Tibial artery (tissue), 4 donors: ENCODE results near the gene RAB4A.

Experiments
- DNase-seq, 2 donors: peaks; one replicate each; pipeline ENCODE4 v3.0.0-alpha.2; 2019
- H3K27ac ChIP-seq, 2 donors: fragments of 200-600 bp; sonication (generic) in 1 of 2; 1 replicate in 1 of 2; 2 replicates in 1 of 2; pipeline ENCODE4 v1.5.1; 2018 to 2019; ENCODE audit warnings: mild to moderate bottlenecking in 1 of 2
- H3K27me3 ChIP-seq, 2 donors: fragments of 200-600 bp; sonication (generic) in 1 of 2; one replicate each; pipeline versions ENCODE4 v1.5.1 to v1.6.0; 2016 to 2019
- H3K36me3 ChIP-seq, 3 donors: fragments of 200-600 bp; sonication (generic) in 2 of 3; one replicate each; pipeline ENCODE4 v1.5.1; 2016 to 2019; ENCODE audit warnings: mild to moderate bottlenecking in 2 of 3
- H3K4me1 ChIP-seq, 4 donors: fragments of 200-600 bp; sonication (generic) in 2 of 4; 1 replicate in 3 of 4; 2 replicates in 1 of 4; pipeline ENCODE4 v1.5.1; 2016 to 2019
- H3K4me3 ChIP-seq, 2 donors: fragments of 200-600 bp; sonication (generic) in 1 of 2; 1 replicate in 1 of 2; 2 replicates in 1 of 2; pipeline ENCODE4 v1.5.1; 2018 to 2019; ENCODE audit warnings: mild to moderate bottlenecking in 2 of 2
- H3K9me3 ChIP-seq, 3 donors: fragments of 200-600 bp; sonication (generic) in 1 of 3; one replicate each; pipeline ENCODE4 v1.5.1; 2016 to 2019
- CTCF ChIP-seq, 2 experiments: fragments of 200-600 bp in 1 of 2; fragments of 450-650 bp in 1 of 2; IDR thresholded peaks; one replicate each; pipeline ENCODE4 v1.5.1; 2017 to 2019; ENCODE audit warnings: antibody characterized with exemption in 2 of 2, mild to moderate bottlenecking in 1 of 2, moderate library complexity in 1 of 2
- intact Hi-C: fragments of 100-400 bp; cut with DNase I; formaldehyde crosslinking; loops from one replicate; pipeline ENCODE4 v1.15.0; 2023; ENCODE audit warnings: low total_unique reads

RAB4A gene

GRCh38 chr1:229273507-229274232, 2.8 kb downstream of the RAB4A start:
- TF ChIP-seq CTCF (IDR thresholded peaks at IDR 0.05): no peak
- H3K9me3 ChIP-seq: no peaks in the 10 kb centered on the region
- no peak overlapping the region for H3K4me3 ChIP-seq
- intact Hi-C loops: loop anchor here (5.0 kb wide), 1 partner anchor 69 kb away; the partner anchor contains the start of gene CCSAP
- H3K27me3 ChIP-seq: no peaks in the 10 kb centered on the region
- peaks cover 0 to 48% (median 33%) of the 10 kb centered on the region in 4 donors for H3K4me1 ChIP-seq
- H3K36me3 ChIP-seq: no peaks in the 10 kb centered on the region
- no peak overlapping the region for H3K27ac ChIP-seq
- DNase-seq: no peak

- intact Hi-C loops: no loop called here
- no peaks in the 10 kb centered on the region for H3K9me3 ChIP-seq
- peaks cover 0 to 44% (median 29%) of the 10 kb centered on the region in 4 donors for H3K4me1 ChIP-seq
- H3K36me3 ChIP-seq: no peaks in the 10 kb centered on the region
- no peaks in the 10 kb centered on the region for H3K27me3 ChIP-seq
- no peak overlapping the region for H3K27ac ChIP-seq
- TF ChIP-seq CTCF (IDR thresholded peaks at IDR 0.05): no peak
- no peak for DNase-seq
- no peak overlapping the region for H3K4me3 ChIP-seq
Observed at GRCh38 chr1:229275005-229275404, 4.1 kb downstream of the RAB4A start.

- no peaks in the 10 kb centered on the region for H3K27me3 ChIP-seq
- H3K4me1 ChIP-seq: peaks cover 0 to 24% (median 15%) of the 10 kb centered on the region in 4 donors
- H3K9me3 ChIP-seq: no peaks in the 10 kb centered on the region
- DNase-seq: no peak
- H3K27ac ChIP-seq: no peak overlapping the region
- intact Hi-C loops: no loop called here
- no peaks in the 10 kb centered on the region for H3K36me3 ChIP-seq
- no peak overlapping the region for H3K4me3 ChIP-seq
- no peak for TF ChIP-seq CTCF (IDR thresholded peaks at IDR 0.05)
Observed at GRCh38 chr1:229278120-229278741, 7.3 kb downstream of the RAB4A start.

- H3K36me3 ChIP-seq: no peaks in the 10 kb centered on the region
- peaks cover 0 to 24% (median 13%) of the 10 kb centered on the region in 4 donors for H3K4me1 ChIP-seq
- no peak for TF ChIP-seq CTCF (IDR thresholded peaks at IDR 0.05)
- no peak overlapping the region for H3K4me3 ChIP-seq
- H3K9me3 ChIP-seq: no peaks in the 10 kb centered on the region
- no peaks in the 10 kb centered on the region for H3K27me3 ChIP-seq
- intact Hi-C loops: no loop called here
- H3K27ac ChIP-seq: no peak overlapping the region
- no peak for DNase-seq
Observed at GRCh38 chr1:229279242-229279641, 8.3 kb downstream of the RAB4A start.

- no peak for DNase-seq
- H3K9me3 ChIP-seq: no peaks in the 10 kb centered on the region
- H3K27me3 ChIP-seq: no peaks in the 10 kb centered on the region
- intact Hi-C loops: no loop called here
- peaks cover 0 to 19% (median 8%) of the 10 kb centered on the region in 4 donors for H3K4me1 ChIP-seq
- no peaks in the 10 kb centered on the region for H3K36me3 ChIP-seq
- no peak overlapping the region for H3K27ac ChIP-seq
- no peak overlapping the region for H3K4me3 ChIP-seq
- TF ChIP-seq CTCF (IDR thresholded peaks at IDR 0.05): no peak
Observed at GRCh38 chr1:229280037-229280828, 9.3 kb downstream of the RAB4A start.
